ENCODE data around the gene SLC39A7. TPM values are rescaled to one million over a fixed set of nuclear protein-coding genes. Genes with fewer than 3 reads are reported as not detected.

SLC39A7 gene
- total RNA-seq, 1 experiment from 2014 or later = 128 TPM

DNA sequence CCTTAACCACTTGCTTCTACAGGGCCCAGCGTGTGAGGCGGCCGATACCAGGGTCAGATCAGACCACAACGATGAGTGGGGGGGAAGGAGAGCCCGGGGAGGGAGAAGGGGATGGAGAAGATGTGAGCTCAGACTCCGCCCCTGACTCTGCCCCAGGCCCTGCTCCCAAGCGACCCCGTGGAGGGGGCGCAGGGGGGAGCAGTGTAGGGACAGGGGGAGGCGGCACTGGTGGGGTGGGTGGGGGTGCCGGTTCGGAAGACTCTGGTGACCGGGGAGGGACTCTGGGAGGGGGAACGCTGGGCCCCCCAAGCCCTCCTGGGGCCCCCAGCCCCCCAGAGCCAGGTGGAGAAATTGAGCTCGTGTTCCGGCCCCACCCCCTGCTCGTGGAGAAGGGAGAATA is 10.5 kb downstream of the SLC39A7 start:
- Histone ChIP-seq H3K4me1 (ENCODE audit: insufficient read depth, low read length) (peaks cover 20% of the 10 kb centered on the region), H2AFZ (ENCODE audit: low read length) (no peak overlapping the region), H4K20me1 (ENCODE audit: low read length) (no peaks in the 10 kb centered on the region), H3K27ac (ENCODE audit: low read length) (no peak overlapping the region), H3K4me3 (ENCODE audit: low read length) (no peak overlapping the region), H3K79me2 (ENCODE audit: low read length) (0 out of 2 replicates have a peak, but pooled peaks cover 5% of the 10 kb centered on the region), H3K9ac (ENCODE audit: low read length) (no peak overlapping the region), H3K27me3 (ENCODE audit: low read length) (no peaks in the 10 kb centered on the region), H3K36me3 (ENCODE audit: low read depth, low read length) (no peaks in the 10 kb centered on the region), H3K4me2 (ENCODE audit: low read length) (no peak overlapping the region), H3K9me3 (ENCODE audit: low read length) (no peaks in the 10 kb centered on the region), H3K9me2 (replicated peaks; ENCODE audit: low read length) (no peaks in the 10 kb centered on the region), H3F3A (ENCODE audit: low read length, unreplicated experiment) (no peaks in the 10 kb centered on the region)
- TF ChIP-seq EZH2phosphoT487 (IDR thresholded peaks at IDR 0.05; ENCODE audit: borderline replicate concordance, low read length) (no peak), EZH2 (IDR thresholded peaks at IDR 0.05; ENCODE audit: low read length, unreplicated experiment) (no peak)
- TF ChIP-seq, protein P1, sequence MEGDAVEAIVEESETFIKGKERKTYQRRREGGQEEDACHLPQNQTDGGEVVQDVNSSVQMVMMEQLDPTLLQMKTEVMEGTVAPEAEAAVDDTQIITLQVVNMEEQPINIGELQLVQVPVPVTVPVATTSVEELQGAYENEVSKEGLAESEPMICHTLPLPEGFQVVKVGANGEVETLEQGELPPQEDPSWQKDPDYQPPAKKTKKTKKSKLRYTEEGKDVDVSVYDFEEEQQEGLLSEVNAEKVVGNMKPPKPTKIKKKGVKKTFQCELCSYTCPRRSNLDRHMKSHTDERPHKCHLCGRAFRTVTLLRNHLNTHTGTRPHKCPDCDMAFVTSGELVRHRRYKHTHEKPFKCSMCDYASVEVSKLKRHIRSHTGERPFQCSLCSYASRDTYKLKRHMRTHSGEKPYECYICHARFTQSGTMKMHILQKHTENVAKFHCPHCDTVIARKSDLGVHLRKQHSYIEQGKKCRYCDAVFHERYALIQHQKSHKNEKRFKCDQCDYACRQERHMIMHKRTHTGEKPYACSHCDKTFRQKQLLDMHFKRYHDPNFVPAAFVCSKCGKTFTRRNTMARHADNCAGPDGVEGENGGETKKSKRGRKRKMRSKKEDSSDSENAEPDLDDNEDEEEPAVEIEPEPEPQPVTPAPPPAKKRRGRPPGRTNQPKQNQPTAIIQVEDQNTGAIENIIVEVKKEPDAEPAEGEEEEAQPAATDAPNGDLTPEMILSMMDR (conservative IDR thresholded peaks at IDR 0.05; ENCODE audit: low read depth, low read length) = no peak
- CTCF ChIA-PET = no interaction called here
- POLR2A ChIA-PET (ENCODE audit: unreplicated experiment) = no interaction called here
- DNase-seq (no peak), ATAC-seq (no peak)
- no TSS peak for BruUV-seq (replicated peaks)
- intact Hi-C loops (cut with micrococcal nuclease) = no loop called here

DNA sequence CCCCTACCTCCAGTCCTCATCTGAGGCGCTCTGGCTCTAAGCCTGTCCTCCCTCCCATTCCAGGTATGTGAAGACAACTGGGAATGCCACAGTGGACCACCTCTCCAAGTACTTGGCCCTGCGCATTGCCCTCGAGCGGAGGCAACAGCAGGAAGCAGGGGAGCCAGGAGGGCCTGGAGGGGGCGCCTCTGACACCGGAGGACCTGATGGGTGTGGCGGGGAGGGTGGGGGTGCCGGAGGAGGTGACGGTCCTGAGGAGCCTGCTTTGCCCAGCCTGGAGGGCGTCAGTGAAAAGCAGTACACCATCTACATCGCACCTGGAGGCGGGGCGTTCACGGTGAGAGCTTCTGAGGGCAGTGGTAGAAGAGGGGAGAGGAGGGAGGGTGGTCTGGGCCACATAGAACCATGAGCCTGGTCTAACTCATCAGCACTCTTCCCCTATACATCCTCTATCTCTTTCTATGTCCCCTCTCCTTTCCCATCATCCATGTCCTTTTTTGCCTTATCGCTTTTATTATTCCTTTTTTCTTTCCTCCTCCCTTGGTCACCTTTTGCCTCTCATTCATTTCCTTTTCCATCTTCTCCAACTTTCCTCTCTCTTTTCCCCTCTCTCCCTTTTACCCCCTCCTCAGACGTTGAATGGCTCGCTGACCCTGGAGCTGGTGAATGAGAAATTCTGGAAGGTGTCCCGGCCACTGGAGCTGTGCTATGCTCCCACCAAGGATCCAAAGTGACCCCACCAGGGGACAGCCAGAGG is 11.2 kb downstream of the SLC39A7 start:
- H2AFZ ChIP-seq (ENCODE audit: low read length) = no peak overlapping the region
- no TSS peak for BruUV-seq (replicated peaks)

DNA sequence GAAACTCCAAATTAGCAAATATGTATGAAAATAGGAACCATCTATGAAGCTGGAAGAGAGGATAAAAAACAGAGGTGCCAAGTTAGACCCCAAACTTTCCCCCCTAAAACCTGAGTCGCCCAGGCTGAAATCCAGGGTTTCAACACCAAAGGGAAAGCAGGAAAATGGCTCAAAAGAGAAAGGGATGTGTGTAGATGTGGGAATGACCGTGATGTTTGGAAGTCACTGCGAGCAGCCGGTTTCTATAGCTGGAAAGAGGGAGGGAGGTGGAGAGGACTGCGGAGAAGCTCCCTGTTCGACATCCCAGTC is 12.1 kb downstream of the SLC39A7 start:
- intact Hi-C loops (cut with micrococcal nuclease) = no loop called here
- Histone ChIP-seq H3K27me3 (ENCODE audit: low read length) (no peaks in the 10 kb centered on the region), H3K9me3 (ENCODE audit: low read length) (no peaks in the 10 kb centered on the region), H3K27ac (ENCODE audit: low read length) (no peak overlapping the region), H3K4me2 (ENCODE audit: low read length) (peak overlapping the region; percentile 50), H3K36me3 (ENCODE audit: low read depth, low read length) (no peaks in the 10 kb centered on the region), H3K79me2 (ENCODE audit: low read length) (0 out of 2 replicates have a peak, but pooled peaks cover 5% of the 10 kb centered on the region), H4K20me1 (ENCODE audit: low read length) (no peaks in the 10 kb centered on the region), H3K4me3 (ENCODE audit: low read length) (peak overlapping the region; percentile 43; the same call in 1 of the 2 replicates), H3K4me1 (ENCODE audit: insufficient read depth, low read length) (0 out of 2 replicates have a peak, but pooled peaks cover 5% of the 10 kb centered on the region), H2AFZ (ENCODE audit: low read length) (no peak overlapping the region), H3K9me2 (replicated peaks; ENCODE audit: low read length) (no peaks in the 10 kb centered on the region), H3F3A (ENCODE audit: low read length, unreplicated experiment) (no peaks in the 10 kb centered on the region), H3K9ac (ENCODE audit: low read length) (no peak overlapping the region)
- ChIA-PET CTCF (no interaction called here), POLR2A (ENCODE audit: unreplicated experiment) (no interaction called here)
- ATAC-seq = no peak
- TF ChIP-seq, protein P1 (conservative IDR thresholded peaks at IDR 0.05; ENCODE audit: low read depth, low read length) = no peak
- TF ChIP-seq EZH2 (IDR thresholded peaks at IDR 0.05; ENCODE audit: low read length, unreplicated experiment) (no peak), EZH2phosphoT487 (IDR thresholded peaks at IDR 0.05; ENCODE audit: borderline replicate concordance, low read length) (no peak)
- BruUV-seq (replicated peaks) = no TSS peak
- DNase-seq = no peak

More for the DNA sequence above, 11.2 kb downstream of the SLC39A7 start:
- ChIA-PET CTCF (no interaction called here), POLR2A (ENCODE audit: unreplicated experiment) (no interaction called here)
- intact Hi-C loops (cut with micrococcal nuclease) = no loop called here
- no peaks in the 10 kb centered on the region for H3K36me3 ChIP-seq (ENCODE audit: low read depth, low read length)
- H3K9me2 ChIP-seq (replicated peaks; ENCODE audit: low read length) = no peaks in the 10 kb centered on the region
- no peaks in the 10 kb centered on the region for H3K27me3 ChIP-seq (ENCODE audit: low read length)
- ATAC-seq (no peak), DNase-seq (no peak)
- no peak overlapping the region for H3K4me2 ChIP-seq (ENCODE audit: low read length)
- H3K27ac ChIP-seq (ENCODE audit: low read length) = no peak overlapping the region
- H3F3A ChIP-seq (ENCODE audit: low read length, unreplicated experiment) = no peaks in the 10 kb centered on the region
- no peaks in the 10 kb centered on the region for H4K20me1 ChIP-seq (ENCODE audit: low read length)
- no peak overlapping the region for H3K9ac ChIP-seq (ENCODE audit: low read length)
- H3K9me3 ChIP-seq (ENCODE audit: low read length) = no peaks in the 10 kb centered on the region
- peaks cover 13% of the 10 kb centered on the region for H3K4me1 ChIP-seq (ENCODE audit: insufficient read depth, low read length)
- H3K4me3 ChIP-seq (ENCODE audit: low read length) = no peak overlapping the region
- TF ChIP-seq, protein P1 (conservative IDR thresholded peaks at IDR 0.05; ENCODE audit: low read depth, low read length) = no peak
- TF ChIP-seq EZH2phosphoT487 (IDR thresholded peaks at IDR 0.05; ENCODE audit: borderline replicate concordance, low read length) = no peak
- no peak for TF ChIP-seq EZH2 (IDR thresholded peaks at IDR 0.05; ENCODE audit: low read length, unreplicated experiment)
- H3K79me2 ChIP-seq (ENCODE audit: low read length) = 0 out of 2 replicates have a peak, but pooled peaks cover 5% of the 10 kb centered on the region
